HepG2 (cell line): ENCODE results near the gene MXRA8. TPM values are rescaled to one million over a fixed set of nuclear protein-coding genes. Genes with fewer than 3 reads are reported as not detected.

Experiments
- CREB1 ChIP-seq, 2 experiments: fragments of 450-650 bp in 1 of 2; IDR thresholded peaks; 2 replicates each; pipeline ENCODE4 v1.6.1; 2016 to 2017; ENCODE audit warnings: control low read depth in 1 of 2, mild to moderate bottlenecking in 1 of 2, missing compliant biosample characterization in 1 of 2, missing genetic modification characterization in 1 of 2
- DDIT3 ChIP-seq: sonication (generic); formaldehyde crosslinking; IDR thresholded peaks from 2 replicates; pipeline ENCODE4 v1.4.0; 2020; ENCODE audit warnings: mild to moderate bottlenecking, missing genetic modification reagents
- HIVEP1 ChIP-seq: sonication (generic); formaldehyde crosslinking; IDR thresholded peaks from 2 replicates; pipeline ENCODE4 v1.4.0; 2020; ENCODE audit warnings: mild to moderate bottlenecking, missing genetic modification reagents
- HOXD1 ChIP-seq: sonication (generic); formaldehyde crosslinking; IDR thresholded peaks from 2 replicates; pipeline ENCODE4 v1.5.0; 2020; ENCODE audit warnings: missing genetic modification reagents
- KLF6 ChIP-seq: IDR thresholded peaks from 2 replicates; pipeline ENCODE4 v1.8.0; 2016; ENCODE audit warnings: missing biosample characterization, missing genetic modification reagents
- KLF9 ChIP-seq: IDR thresholded peaks from 2 replicates; pipeline ENCODE4 v1.6.1; 2016; ENCODE audit warnings: low read depth
- MED13 ChIP-seq: sonication (generic); formaldehyde crosslinking; IDR thresholded peaks from 2 replicates; pipeline ENCODE4 v1.5.0; 2020; ENCODE audit warnings: missing genetic modification reagents
- MEF2D ChIP-seq: sonication (generic); formaldehyde crosslinking; IDR thresholded peaks from 2 replicates; pipeline ENCODE4 v1.5.1; 2020; ENCODE audit warnings: mild to moderate bottlenecking, missing genetic modification reagents
- PATZ1 ChIP-seq: sonication (generic); formaldehyde crosslinking; IDR thresholded peaks from 2 replicates; pipeline ENCODE4 v1.4.0; 2020; ENCODE audit warnings: missing genetic modification reagents
- RXRB ChIP-seq: IDR thresholded peaks from 2 replicates; pipeline ENCODE4 v1.6.1; 2016; ENCODE audit warnings: borderline replicate concordance, missing genetic modification reagents, missing compliant biosample characterization
- SETDB1 ChIP-seq: sonication (generic); formaldehyde crosslinking; IDR thresholded peaks from 2 replicates; pipeline ENCODE4 v1.5.1; 2020; ENCODE audit warnings: missing genetic modification reagents, mild to moderate bottlenecking, borderline replicate concordance
- ZMAT3 ChIP-seq: sonication (generic); formaldehyde crosslinking; conservative IDR thresholded peaks from 2 replicates; pipeline ENCODE4 v1.7.0; 2021; ENCODE audit warnings: missing genetic modification reagents
- ZNF333 ChIP-seq: sonication (generic); formaldehyde crosslinking; IDR thresholded peaks from 2 replicates; pipeline ENCODE4 v1.4.0; 2020; ENCODE audit warnings: mild to moderate bottlenecking, missing genetic modification reagents, borderline replicate concordance
- ZNF343 ChIP-seq: sonication (generic); formaldehyde crosslinking; IDR thresholded peaks from 2 replicates; pipeline ENCODE4 v1.4.0; 2020; ENCODE audit warnings: mild to moderate bottlenecking, missing genetic modification reagents
- ZNF350 ChIP-seq: sonication (generic); formaldehyde crosslinking; IDR thresholded peaks from 2 replicates; pipeline ENCODE4 v1.4.0; 2020; ENCODE audit warnings: mild to moderate bottlenecking, low read depth, missing genetic modification reagents, borderline replicate concordance
- ZNF510 ChIP-seq: sonication (generic); formaldehyde crosslinking; IDR thresholded peaks from 2 replicates; pipeline ENCODE4 v1.4.0; 2020; ENCODE audit warnings: low read depth, mild to moderate bottlenecking, missing genetic modification reagents
- ZNF781 ChIP-seq: sonication (generic); formaldehyde crosslinking; IDR thresholded peaks from 2 replicates; pipeline ENCODE4 v1.5.1; 2020; ENCODE audit warnings: borderline replicate concordance, mild to moderate bottlenecking, missing genetic modification reagents; ENCODE audit errors: not compliant biosample characterization
- polyA plus RNA-seq, 8 experiments: library from polyadenylated mRNA; depleted of rRNA in 3 of 8; stranded (reverse) in 7 of 8; unstranded in 1 of 8; fragments of >200 nt; fragmentation: Illumina TruSeq in 4 of 8; extraction: Trizol in 4 of 8; gene quantifications; 2 replicates each; pipeline versions ENCODE4 v1.2.1 to v1.2.3, GENCODE V29; 2011 to 2016; ENCODE audit warnings: low read depth in 4 of 8, missing spikeins in 1 of 8, mixed read lengths in 1 of 8; ENCODE audit not compliant: insufficient read depth in 1 of 8
- total RNA-seq, 5 experiments: library from RNA; depleted of rRNA; stranded (reverse); fragments of >200 nt; fragmentation: Illumina TruSeq; extraction: Trizol; gene quantifications; 2 replicates each; pipeline ENCODE4 v1.2.3, GENCODE V29; 2016; ENCODE audit warnings: low read depth in 1 of 5
- TF ChIP-seq, protein P1 (sequence below): IDR thresholded peaks from 2 replicates; pipeline ENCODE4 v1.6.1; 2018; ENCODE audit warnings: missing genetic modification reagents, mild to moderate bottlenecking, missing compliant biosample characterization
- TF ChIP-seq, protein P2 (sequence below): sonication (generic); formaldehyde crosslinking; IDR thresholded peaks from 2 replicates; pipeline ENCODE4 v1.4.0; 2020; ENCODE audit warnings: mild to moderate bottlenecking, missing genetic modification reagents
- TF ChIP-seq, protein P3 (sequence below): sonication (generic); formaldehyde crosslinking; IDR thresholded peaks from 2 replicates; pipeline ENCODE4 v1.9.0; 2022; ENCODE audit warnings: missing genetic modification reagents, mild to moderate bottlenecking, borderline replicate concordance

Gene MXRA8
- total and polyA plus RNA-seq, 2 of the 13 experiments (the other 11 are each of a cell fraction or from before 2014, with no cell fraction given), result 19.8 to 44.8 TPM

- TF ChIP-seq PATZ1 (CRISPR knock-in tag), result peak; percentile 94
- peak; percentile 90 for TF ChIP-seq ZMAT3 (CRISPR knock-in tag)
- TF ChIP-seq HIVEP1 (CRISPR knock-in tag), result peak; percentile 86
- no peak for TF ChIP-seq KLF9 (CRISPR knock-in tag)
- TF ChIP-seq ZNF343 (CRISPR knock-in tag), result 0 out of 2 replicates have a peak, but pooled peaks have one; percentile 67
- TF ChIP-seq ZNF350, result peak; percentile 94
- no peak for TF ChIP-seq SETDB1 (CRISPR knock-in tag)
- peak; percentile 59; the same call in 1 of the 2 replicates for TF ChIP-seq ZNF510 (CRISPR knock-in tag)
- TF ChIP-seq, protein P1, sequence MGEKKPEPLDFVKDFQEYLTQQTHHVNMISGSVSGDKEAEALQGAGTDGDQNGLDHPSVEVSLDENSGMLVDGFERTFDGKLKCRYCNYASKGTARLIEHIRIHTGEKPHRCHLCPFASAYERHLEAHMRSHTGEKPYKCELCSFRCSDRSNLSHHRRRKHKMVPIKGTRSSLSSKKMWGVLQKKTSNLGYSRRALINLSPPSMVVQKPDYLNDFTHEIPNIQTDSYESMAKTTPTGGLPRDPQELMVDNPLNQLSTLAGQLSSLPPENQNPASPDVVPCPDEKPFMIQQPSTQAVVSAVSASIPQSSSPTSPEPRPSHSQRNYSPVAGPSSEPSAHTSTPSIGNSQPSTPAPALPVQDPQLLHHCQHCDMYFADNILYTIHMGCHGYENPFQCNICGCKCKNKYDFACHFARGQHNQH (CRISPR knock-in tag), result peak; percentile 97
- TF ChIP-seq MED13 (CRISPR knock-in tag), result no peak
- peak; percentile 73 for TF ChIP-seq ZNF781
- peak; percentile 78; the same call in 1 of the 2 replicates for TF ChIP-seq KLF6 (CRISPR knock-in tag)
- peak; percentile 94 for TF ChIP-seq MEF2D (CRISPR knock-in tag)
- no peak; the same call in 1 of the 2 replicates for TF ChIP-seq ZNF333 (CRISPR knock-in tag)
- TF ChIP-seq, protein P2, sequence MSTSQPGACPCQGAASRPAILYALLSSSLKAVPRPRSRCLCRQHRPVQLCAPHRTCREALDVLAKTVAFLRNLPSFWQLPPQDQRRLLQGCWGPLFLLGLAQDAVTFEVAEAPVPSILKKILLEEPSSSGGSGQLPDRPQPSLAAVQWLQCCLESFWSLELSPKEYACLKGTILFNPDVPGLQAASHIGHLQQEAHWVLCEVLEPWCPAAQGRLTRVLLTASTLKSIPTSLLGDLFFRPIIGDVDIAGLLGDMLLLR, result no peak; the same call in 1 of the 2 replicates
- TF ChIP-seq HOXD1 (CRISPR knock-in tag), result peak; percentile 96
- TF ChIP-seq, protein P3, sequence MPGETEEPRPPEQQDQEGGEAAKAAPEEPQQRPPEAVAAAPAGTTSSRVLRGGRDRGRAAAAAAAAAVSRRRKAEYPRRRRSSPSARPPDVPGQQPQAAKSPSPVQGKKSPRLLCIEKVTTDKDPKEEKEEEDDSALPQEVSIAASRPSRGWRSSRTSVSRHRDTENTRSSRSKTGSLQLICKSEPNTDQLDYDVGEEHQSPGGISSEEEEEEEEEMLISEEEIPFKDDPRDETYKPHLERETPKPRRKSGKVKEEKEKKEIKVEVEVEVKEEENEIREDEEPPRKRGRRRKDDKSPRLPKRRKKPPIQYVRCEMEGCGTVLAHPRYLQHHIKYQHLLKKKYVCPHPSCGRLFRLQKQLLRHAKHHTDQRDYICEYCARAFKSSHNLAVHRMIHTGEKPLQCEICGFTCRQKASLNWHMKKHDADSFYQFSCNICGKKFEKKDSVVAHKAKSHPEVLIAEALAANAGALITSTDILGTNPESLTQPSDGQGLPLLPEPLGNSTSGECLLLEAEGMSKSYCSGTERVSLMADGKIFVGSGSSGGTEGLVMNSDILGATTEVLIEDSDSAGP (CRISPR knock-in tag), result peak; percentile 88
- TF ChIP-seq RXRB (CRISPR knock-in tag), result peak; percentile 99
- no peak for TF ChIP-seq DDIT3
- peak; percentile 49; the same call in 1 of the 2 replicates for TF ChIP-seq CREB1 (IDR thresholded peaks at IDR 0.05)
- TF ChIP-seq CREB1 (CRISPR knock-in tag; IDR thresholded peaks at IDR 0.05), result no peak
Measured at GRCh38 chr1:1400576-1401456, 42.5 kb upstream of the MXRA8 start (continued).
